ENCODE data around the gene KLRF2. TPM values are rescaled to one million over a fixed set of nuclear protein-coding genes. Genes with fewer than 3 reads are reported as not detected.

The KLRF2 gene
- total RNA-seq, 1 donor from 2014 or later: not detected

DNA sequence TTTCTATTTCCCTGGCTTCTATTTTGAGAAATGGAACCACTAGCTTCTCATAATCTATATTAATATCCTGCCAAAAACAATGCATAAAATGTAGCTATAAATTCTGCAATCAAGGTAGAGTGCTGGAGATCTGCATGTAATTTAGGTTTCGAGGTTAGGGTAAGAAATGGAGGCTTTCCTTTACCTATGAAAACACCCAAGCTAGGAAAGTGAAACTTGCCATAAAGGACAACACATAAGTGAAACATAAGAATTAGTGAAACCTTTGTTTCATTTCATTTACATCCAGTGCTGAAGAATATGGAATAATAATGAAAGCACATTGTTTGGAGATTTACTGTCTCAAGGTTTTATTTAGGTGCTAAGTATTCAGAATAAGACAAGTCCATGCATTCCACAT lies 41.1 kb downstream of the KLRF2 start:
- DNase-seq (ENCODE audit: low spot score): no peak
- H3K9me3 Mint-ChIP-seq (ENCODE audit: low read depth): peaks cover 6% of the 10 kb centered on the region
- no peaks in the 10 kb centered on the region for H3K27me3 Mint-ChIP-seq (ENCODE audit: low read depth)
- H3K4me1 Mint-ChIP-seq (ENCODE audit: low read depth): peaks cover 5% of the 10 kb centered on the region
- no peak overlapping the region for H3K4me3 Mint-ChIP-seq (ENCODE audit: unreplicated experiment)
- TF ChIP-seq, protein P1, sequence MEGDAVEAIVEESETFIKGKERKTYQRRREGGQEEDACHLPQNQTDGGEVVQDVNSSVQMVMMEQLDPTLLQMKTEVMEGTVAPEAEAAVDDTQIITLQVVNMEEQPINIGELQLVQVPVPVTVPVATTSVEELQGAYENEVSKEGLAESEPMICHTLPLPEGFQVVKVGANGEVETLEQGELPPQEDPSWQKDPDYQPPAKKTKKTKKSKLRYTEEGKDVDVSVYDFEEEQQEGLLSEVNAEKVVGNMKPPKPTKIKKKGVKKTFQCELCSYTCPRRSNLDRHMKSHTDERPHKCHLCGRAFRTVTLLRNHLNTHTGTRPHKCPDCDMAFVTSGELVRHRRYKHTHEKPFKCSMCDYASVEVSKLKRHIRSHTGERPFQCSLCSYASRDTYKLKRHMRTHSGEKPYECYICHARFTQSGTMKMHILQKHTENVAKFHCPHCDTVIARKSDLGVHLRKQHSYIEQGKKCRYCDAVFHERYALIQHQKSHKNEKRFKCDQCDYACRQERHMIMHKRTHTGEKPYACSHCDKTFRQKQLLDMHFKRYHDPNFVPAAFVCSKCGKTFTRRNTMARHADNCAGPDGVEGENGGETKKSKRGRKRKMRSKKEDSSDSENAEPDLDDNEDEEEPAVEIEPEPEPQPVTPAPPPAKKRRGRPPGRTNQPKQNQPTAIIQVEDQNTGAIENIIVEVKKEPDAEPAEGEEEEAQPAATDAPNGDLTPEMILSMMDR (IDR thresholded peaks at IDR 0.05): no peak
- no peak overlapping the region for H3K27ac Mint-ChIP-seq (ENCODE audit: unreplicated experiment)
- H3K36me3 Mint-ChIP-seq (ENCODE audit: low read depth): no peaks in the 10 kb centered on the region

DNA sequence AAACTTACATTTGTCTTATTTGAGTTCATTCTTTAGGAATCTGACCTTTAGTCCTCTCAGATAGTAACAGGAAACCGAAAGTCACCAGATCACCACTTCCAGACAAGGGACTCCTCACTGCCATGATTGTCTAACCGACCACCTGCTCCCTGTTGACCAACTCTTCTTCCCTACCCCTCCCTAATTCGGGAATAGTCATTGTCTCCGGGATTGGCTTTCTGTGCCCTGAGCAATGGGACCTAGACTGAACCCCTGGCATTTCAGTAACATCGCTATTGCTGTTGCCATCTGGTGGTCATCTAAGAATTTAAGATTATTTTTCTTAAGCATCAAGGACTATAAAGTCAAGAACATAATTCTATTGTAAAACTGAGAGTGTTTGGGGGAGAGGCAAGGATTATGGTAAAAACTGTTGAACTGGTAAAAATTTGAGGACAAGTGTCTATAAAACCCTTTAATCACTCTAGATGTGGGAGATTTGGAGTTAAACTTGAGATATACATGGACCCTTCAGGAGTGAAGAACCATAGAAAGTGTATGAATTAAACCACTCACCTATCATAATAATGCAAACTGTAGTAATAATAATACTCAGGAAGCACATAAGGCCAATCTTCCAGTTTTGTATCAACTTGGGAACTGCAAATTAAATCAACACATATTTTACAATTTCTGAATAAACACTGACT lies 44.6 kb downstream of the KLRF2 start:
- H3K27me3 Mint-ChIP-seq (ENCODE audit: low read depth): peaks cover 2% of the 10 kb centered on the region
- H3K27ac Mint-ChIP-seq (ENCODE audit: unreplicated experiment): no peak overlapping the region
- no peaks in the 10 kb centered on the region for H3K9me3 Mint-ChIP-seq (ENCODE audit: low read depth)
- peak overlapping the region; percentile 2 for H3K4me3 Mint-ChIP-seq (ENCODE audit: unreplicated experiment)
- DNase-seq (ENCODE audit: low spot score): no peak
- H3K4me1 Mint-ChIP-seq (ENCODE audit: low read depth): peaks cover 5% of the 10 kb centered on the region
- H3K36me3 Mint-ChIP-seq (ENCODE audit: low read depth): no peaks in the 10 kb centered on the region
- TF ChIP-seq, protein P1 (IDR thresholded peaks at IDR 0.05): peak; percentile 84

DNA sequence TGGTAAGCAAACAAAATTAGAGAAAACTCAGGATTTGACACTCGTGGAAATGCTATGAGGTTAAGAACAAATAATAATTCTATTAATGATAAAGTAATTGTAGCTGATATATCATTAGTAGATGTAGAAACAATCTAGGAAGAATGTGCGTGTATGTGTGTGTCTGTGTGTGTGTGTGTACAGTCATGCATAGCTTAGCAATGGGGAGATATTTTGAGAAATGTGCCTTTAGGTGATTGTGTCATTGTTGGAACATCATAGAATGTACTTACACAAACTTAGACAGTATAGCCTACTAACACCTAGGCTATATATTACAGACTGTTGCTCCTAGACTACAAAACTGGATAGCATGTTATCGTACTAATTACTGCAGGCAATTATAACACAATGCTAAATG lies 45.6 kb downstream of the KLRF2 start:
- H3K27ac Mint-ChIP-seq (ENCODE audit: unreplicated experiment): no peak overlapping the region
- H3K36me3 Mint-ChIP-seq (ENCODE audit: low read depth): no peaks in the 10 kb centered on the region
- peaks cover 2% of the 10 kb centered on the region for H3K27me3 Mint-ChIP-seq (ENCODE audit: low read depth)
- no peak overlapping the region for H3K4me3 Mint-ChIP-seq (ENCODE audit: unreplicated experiment)
- H3K9me3 Mint-ChIP-seq (ENCODE audit: low read depth): no peaks in the 10 kb centered on the region
- TF ChIP-seq, protein P1 (IDR thresholded peaks at IDR 0.05): no peak
- no peak for DNase-seq (ENCODE audit: low spot score)
- H3K4me1 Mint-ChIP-seq (ENCODE audit: low read depth): peaks cover 5% of the 10 kb centered on the region

DNA sequence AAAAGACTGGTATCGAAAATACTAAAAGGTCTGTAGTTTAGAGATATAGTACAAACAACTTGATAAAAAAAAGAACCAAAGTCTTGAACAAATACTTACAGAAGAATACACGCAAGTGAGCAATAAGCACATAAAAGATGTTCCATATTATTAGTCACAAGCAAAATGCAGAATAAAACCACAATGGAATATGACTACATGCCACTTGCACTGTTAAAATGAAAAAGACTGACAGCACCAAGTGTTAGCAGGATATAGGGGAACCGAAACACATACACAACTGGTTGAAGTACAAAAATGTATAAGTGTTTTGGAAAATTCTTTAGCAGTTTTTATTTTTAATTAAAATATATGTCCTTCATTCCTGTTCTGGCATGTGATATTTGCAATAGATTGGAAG lies 47.3 kb downstream of the KLRF2 start:
- H3K9me3 Mint-ChIP-seq (ENCODE audit: low read depth): no peaks in the 10 kb centered on the region
- H3K27me3 Mint-ChIP-seq (ENCODE audit: low read depth): peaks cover 5% of the 10 kb centered on the region
- DNase-seq (ENCODE audit: low spot score): no peak
- TF ChIP-seq, protein P1 (IDR thresholded peaks at IDR 0.05): no peak
- H3K4me1 Mint-ChIP-seq (ENCODE audit: low read depth): peaks cover 5% of the 10 kb centered on the region
- H3K36me3 Mint-ChIP-seq (ENCODE audit: low read depth): no peaks in the 10 kb centered on the region
- H3K4me3 Mint-ChIP-seq (ENCODE audit: unreplicated experiment): no peak overlapping the region
- no peak overlapping the region for H3K27ac Mint-ChIP-seq (ENCODE audit: unreplicated experiment)

DNA sequence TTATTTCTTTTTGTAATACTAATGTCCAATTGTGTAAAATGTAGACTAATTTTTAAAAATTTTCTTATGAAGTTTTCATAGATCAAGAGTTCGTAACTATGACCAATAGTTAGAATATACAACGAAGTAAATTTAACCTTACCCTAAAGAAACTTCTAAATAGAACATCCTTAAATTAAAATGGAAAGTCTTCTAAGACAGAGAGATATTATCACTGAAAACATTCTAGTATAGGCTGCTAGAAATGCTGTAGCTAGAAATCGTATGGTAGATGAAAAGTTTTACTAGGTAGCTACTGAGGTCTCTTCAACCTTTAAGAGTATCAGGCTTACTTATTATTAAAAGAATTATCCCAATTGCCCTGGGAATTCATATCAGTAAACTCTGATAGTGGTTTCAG lies 50.0 kb downstream of the KLRF2 start:
- Mint-ChIP-seq H3K27me3 (ENCODE audit: low read depth) (peaks cover 5% of the 10 kb centered on the region), H3K4me3 (ENCODE audit: unreplicated experiment) (no peak overlapping the region), H3K27ac (ENCODE audit: unreplicated experiment) (no peak overlapping the region), H3K36me3 (ENCODE audit: low read depth) (no peaks in the 10 kb centered on the region), H3K9me3 (ENCODE audit: low read depth) (no peaks in the 10 kb centered on the region), H3K4me1 (ENCODE audit: low read depth) (no peaks in the 10 kb centered on the region)
- TF ChIP-seq, protein P1 (IDR thresholded peaks at IDR 0.05): no peak
- no peak for DNase-seq (ENCODE audit: low spot score)

Data from chondrocyte (in vitro differentiated cells).